ENCODE measurements around the gene SCN4B.

SCN4B gene

DNA sequence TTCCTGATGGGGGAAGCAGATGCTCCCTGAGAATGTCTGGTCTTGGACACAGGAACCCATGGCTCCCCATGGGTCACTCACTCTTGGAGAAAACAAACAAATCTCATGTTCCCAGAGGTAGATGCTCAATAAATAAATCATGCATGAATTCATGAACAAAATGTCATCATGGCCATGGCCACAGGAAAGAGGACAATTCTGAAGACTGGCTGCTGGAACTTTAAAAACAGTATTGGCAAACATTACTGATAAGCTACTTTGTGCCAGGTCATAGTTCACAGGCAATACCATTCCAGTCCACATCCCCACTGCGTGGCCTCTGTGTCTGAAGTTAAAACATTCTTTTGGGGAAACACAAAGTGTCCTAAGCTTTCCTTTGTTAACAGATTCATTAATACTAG is 56.7 kb downstream of the SCN4B start:
- DNase-seq: no peak

DNA sequence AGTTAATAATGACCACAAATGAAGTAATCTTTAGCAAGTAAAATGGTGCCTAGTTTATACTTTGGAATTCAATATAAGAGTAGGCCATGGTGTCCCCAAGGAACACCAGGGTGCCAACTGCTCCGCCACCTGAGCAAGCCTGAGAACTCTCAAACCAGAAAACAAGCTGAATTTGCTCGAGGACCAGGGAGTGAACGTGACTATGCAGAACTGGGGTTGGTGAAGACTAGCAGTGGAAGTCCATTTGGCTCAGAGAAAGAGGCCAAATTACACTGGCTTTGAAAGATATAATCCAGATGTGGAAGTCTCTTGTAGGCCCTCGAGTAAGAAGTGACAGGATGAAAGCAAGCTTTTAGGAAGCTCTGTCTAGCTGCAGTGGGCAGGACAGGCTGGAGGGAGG is 57.1 kb downstream of the SCN4B start:
- DNase-seq: no peak

DNA sequence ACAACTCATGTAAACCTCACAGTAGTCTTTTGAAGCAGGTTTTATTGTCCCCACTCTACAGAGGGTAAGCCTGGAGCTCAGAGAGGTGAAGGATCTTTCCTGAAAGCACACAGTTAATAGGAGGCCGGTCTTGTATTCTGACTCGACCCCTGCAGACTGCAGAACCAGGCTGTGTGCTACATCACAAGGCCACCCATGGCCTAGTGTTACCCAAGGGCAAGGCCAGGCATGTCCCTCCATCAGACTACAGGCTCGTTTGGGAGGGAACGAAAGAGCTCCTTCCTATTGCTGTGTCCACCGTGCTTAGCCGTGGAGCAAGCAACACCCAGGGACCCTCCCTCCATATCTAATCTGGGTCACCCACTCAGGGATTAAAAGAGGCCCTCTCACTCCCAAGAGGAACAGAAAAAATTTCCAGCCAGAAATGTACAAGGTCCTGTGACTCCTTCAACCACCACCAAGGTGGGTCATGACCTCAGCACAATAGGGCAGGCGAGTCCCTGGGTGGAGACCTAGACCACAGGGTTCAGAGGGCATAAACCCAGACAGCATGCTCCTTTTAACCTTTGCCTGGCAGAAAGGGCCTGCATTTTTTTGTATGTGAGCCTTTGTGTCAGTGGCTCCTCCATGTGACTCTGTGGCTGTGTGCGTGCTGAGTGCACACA is 59.6 kb downstream of the SCN4B start:
- DNase-seq: no peak

DNA sequence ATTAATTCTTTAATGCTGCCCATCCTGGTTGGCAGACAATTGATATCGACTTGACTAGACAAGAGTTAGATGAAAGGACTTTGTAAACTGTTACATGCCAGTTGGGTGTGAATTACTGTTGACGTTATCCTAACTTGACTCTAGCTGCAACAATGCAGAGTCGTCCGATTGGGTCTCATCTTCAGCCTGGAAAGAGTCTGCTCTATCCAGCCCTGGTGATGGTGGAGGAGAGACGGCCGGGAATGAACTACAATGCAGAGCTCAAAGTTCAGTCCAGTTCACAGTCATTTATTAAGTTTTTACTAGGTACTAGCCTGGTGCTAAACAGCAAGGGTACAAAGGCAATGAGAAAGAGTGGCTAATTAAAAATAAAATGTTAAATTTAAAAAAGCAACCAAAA is 60.9 kb downstream of the SCN4B start:
- no peak for DNase-seq

DNA sequence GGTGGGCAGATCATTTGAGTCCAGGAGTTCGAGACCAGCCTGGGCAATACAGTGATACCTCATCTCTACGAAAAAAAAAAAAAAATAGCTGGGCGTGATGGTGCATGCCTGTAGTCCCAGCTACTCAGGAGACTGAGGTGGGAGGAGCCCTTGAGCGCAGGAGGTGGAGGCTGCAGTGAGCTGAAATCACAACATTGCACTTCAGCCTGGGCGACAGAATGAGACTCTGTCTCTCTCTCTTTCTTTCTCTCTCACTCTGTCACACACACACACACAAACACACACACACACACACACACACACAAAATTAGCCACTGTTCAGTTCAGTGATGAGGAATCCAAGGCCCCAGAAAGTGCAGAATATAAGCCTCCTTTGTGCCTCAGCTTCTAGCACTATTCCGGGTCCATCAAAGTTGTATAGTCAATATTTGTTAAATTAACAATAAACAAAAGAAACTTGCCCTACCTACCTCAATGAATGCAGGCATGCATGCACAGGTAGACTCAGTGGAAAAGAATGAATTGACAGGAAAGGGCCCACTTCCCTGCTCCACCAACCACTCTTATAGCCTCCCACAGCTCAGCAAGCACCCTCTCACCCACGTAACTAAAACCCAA is 62.0 kb downstream of the SCN4B start:
- no peak for DNase-seq

DNA sequence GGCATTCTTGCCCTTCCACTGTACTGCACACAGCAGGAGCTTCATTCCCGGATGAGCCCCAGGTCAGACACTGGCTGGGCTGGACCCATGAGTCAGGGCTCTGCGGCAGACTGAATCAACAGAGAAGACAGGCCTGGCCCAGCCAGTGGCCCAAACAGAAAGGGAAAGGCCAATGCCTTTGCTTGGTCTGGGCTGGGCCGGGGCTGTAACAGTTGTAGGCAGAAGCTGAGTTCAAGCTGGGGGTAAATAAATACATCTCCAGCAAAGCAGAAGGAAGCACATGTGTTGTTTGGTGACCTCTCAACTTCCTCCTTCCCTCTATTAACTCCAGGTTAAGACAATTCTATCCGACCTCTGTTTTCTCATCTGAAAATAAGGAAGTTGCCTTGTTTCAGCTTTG is 64.1 kb downstream of the SCN4B start:
- DNase-seq: no peak

DNA sequence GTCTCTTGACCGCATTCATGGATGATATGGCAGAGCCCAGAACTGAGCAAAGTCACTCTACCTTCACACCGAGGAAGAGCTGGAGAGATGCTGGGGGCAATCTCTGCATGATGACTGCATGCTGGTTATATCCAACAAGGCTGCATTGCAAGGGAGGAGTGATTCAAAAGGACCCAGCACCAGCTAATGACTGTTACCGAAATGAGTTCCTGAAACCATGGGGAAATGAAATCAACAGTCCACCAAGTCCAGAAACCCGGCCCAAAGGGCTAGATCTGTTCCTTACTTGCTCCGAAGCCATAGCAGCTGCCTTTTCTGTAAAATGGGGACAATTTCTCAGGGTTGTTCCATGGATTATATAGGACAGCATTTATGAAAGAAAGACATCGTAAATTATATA is 64.7 kb downstream of the SCN4B start:
- no peak for DNase-seq

DNA sequence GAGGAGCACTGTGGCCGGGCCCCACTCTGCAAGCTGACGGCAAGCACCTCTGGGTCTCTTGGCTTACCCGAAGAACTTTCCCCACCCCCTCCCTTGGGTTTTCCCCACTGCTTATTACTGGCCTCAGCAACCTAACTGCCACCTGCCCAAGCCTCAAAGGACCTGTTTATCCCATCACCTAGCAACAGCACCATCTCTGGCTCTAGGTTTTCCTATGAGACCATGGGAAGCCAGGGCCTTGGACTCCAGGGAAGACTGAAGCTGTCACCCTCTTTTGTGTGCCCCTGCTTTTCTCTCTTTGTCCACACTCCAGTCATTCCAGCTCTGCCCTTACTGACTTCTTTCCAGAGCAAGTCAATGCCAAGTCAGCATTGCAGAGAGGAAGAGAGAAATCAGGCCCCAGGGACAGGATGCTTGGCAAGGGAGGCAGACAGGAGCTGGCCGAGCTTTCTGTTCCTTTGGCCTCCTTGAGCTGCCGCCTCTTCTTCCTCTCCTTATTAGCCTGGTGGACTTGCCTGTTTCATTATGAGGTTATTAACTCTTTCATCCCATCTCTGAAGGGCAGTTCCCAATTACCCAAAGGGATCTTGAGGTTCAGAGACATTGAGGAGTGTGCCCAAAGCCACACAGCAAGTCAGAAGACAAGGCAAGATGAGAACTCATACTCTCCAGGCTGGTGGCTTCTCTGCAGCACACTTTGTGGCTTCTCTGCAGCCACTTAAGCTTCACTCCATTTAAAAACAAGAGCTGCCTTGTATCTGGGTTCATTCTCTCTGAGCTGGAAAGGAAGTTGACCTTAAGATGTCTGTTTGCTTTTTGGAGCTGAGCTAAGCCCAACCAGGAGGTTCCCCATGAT is 65.5 kb downstream of the SCN4B start, which contains the start of gene SMIM35:
Gene SMIM35, minus strand, starts transcription at position 51 of the 856 bp plus-strand sequence. CDS start 206 bp downstream, outside the sequence.
- DNase-seq: no peak

DNA sequence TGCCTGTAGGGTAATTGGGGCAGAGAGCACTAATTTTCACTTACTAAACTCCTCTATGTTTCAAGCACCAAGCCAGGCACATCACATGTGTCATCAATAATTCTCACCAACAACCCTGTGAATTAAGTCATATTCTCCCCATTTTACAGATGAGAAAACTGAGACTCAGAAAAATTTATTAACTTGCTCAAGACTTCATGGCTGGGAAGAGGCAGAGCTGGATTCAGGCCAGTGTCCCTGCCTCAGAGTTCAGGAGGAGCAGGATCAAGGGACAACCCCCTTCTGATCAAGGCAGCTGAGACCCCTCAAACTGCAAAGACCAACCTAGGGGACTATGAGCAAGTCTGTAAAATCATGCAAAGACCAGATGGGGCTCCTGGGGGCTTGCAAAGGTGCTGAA is 68.0 kb downstream of the SCN4B start:
- no peak for DNase-seq

DNA sequence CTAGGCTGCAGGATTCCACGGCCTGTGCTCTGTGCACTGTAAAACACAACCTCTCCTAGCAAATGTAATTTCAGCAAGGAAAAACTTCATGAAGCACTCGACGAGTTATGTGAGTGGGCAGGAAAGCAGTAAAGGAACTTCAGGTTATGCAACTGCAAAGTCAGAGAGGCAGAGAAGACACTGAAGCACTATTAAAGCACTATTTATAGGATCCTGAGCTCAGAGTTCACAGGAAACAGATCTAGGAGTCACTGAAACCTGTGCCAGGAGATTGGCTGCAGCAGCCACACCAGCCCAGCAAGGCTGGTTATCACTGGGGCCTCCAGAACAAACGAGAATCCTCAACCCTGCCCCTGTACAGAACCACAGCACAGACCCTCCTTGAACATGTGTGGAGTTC is 68.4 kb downstream of the SCN4B start:
- no peak for DNase-seq
